Hematopoietic multipotent progenitor cell treated with erythropoietin and hydrocortisone succinate and interleukin-3 and kit ligand, for 17 days (in vitro differentiated cells): Measurements from ENCODE around the gene ZDHHC19.
"Not testable (repeated sequence)": the region's sequence is repeated elsewhere in the genome, so short reads cannot be mapped to it uniquely, and the experiment has no call there.

Source experiments
- DNase-seq: peaks from one replicate; pipeline ENCODE4 v3.0.0-alpha.2; 2015; ENCODE audit warnings: low spot score

Gene ZDHHC19

GRCh38 chr3:196178993-196179379 is 32.2 kb downstream of the ZDHHC19 start:
- no peak for DNase-seq

- DNase-seq: no peak
Measured at GRCh38 chr3:196177967-196178366, 33.2 kb downstream of the ZDHHC19 start.

- no peak for DNase-seq
Measured at GRCh38 chr3:196177567-196177966, 33.6 kb downstream of the ZDHHC19 start.

- no peak for DNase-seq
Measured at GRCh38 chr3:196175722-196176121, 35.5 kb downstream of the ZDHHC19 start.

GRCh38 chr3:196175116-196175625 is 36.0 kb downstream of the ZDHHC19 start:
- DNase-seq: no peak

GRCh38 chr3:196174652-196175051 is 36.5 kb downstream of the ZDHHC19 start:
- DNase-seq: no peak

GRCh38 chr3:196170296-196170695 is 40.9 kb downstream of the ZDHHC19 start:
- not testable (repeated sequence) for DNase-seq

GRCh38 chr3:196169836-196170240 is 41.4 kb downstream of the ZDHHC19 start:
- DNase-seq: no peak

- no peak for DNase-seq
Measured at GRCh38 chr3:196168808-196169391, 42.3 kb downstream of the ZDHHC19 start.

GRCh38 chr3:196166741-196167140 is 44.5 kb downstream of the ZDHHC19 start:
- no peak for DNase-seq

- no peak for DNase-seq
Measured at GRCh38 chr3:196165850-196166249, 45.4 kb downstream of the ZDHHC19 start.

- not testable (repeated sequence) for DNase-seq
Measured at GRCh38 chr3:196165006-196165575, 46.1 kb downstream of the ZDHHC19 start.

- DNase-seq: no peak
Measured at GRCh38 chr3:196164576-196164975, 46.6 kb downstream of the ZDHHC19 start.

- no peak for DNase-seq
Measured at GRCh38 chr3:196163666-196164493, 47.3 kb downstream of the ZDHHC19 start.

- no peak for DNase-seq
Measured at GRCh38 chr3:196163212-196163611, 48.0 kb downstream of the ZDHHC19 start.

GRCh38 chr3:196162679-196163078 is 48.5 kb downstream of the ZDHHC19 start:
- no peak for DNase-seq

GRCh38 chr3:196159952-196160804 is 51.0 kb downstream of the ZDHHC19 start:
- peak; percentile 42 for DNase-seq

GRCh38 chr3:196159526-196159925 is 51.7 kb downstream of the ZDHHC19 start:
- DNase-seq: no peak

GRCh38 chr3:196156160-196156559 is 55.0 kb downstream of the ZDHHC19 start:
- no peak for DNase-seq

- no peak for DNase-seq
Measured at GRCh38 chr3:196150481-196150880, 60.7 kb downstream of the ZDHHC19 start.

- no peak for DNase-seq
Measured at GRCh38 chr3:196149831-196150301, 61.3 kb downstream of the ZDHHC19 start.

- no peak for DNase-seq
Measured at GRCh38 chr3:196149375-196149774, 61.8 kb downstream of the ZDHHC19 start.
